Progenitor cell of endocrine pancreas (in vitro differentiated cells): ENCODE data around the gene LIPE. TPM values are rescaled to one million over a fixed set of nuclear protein-coding genes. Genes with fewer than 3 reads are reported as not detected.

Experiments
- DNase-seq: peaks from one replicate; pipeline ENCODE4 v3.0.0; 2021; ENCODE audit warnings: low spot score; ENCODE audit not compliant: unreplicated experiment
- H3K27ac Mint-ChIP-seq: 2 replicates; pipeline ENCODE4 v1.8.0; 2021; ENCODE audit warnings: mild to moderate bottlenecking, moderate library complexity, mixed read lengths
- H3K27me3 Mint-ChIP-seq: 2 replicates; pipeline ENCODE4 v1.8.0; 2021; ENCODE audit warnings: mixed read lengths
- H3K36me3 Mint-ChIP-seq: 2 replicates; pipeline ENCODE4 v1.8.0; 2022; ENCODE audit warnings: mixed read lengths; ENCODE audit not compliant: insufficient read depth
- H3K4me1 Mint-ChIP-seq: 2 replicates; pipeline ENCODE4 v1.8.0; 2021; ENCODE audit warnings: low read depth, mixed read lengths
- H3K4me3 Mint-ChIP-seq: 2 replicates; pipeline ENCODE4 v1.8.0; 2021; ENCODE audit warnings: low read depth, mild to moderate bottlenecking, moderate library complexity, mixed read lengths
- H3K9me3 Mint-ChIP-seq: 2 replicates; pipeline ENCODE4 v1.8.0; 2021; ENCODE audit warnings: low read depth, mixed read lengths
- CTCF ChIP-seq: fragments of 200-600 bp; sonication (generic); IDR thresholded peaks from one replicate; pipeline ENCODE4 v1.5.0; 2021; ENCODE audit warnings: antibody characterized with exemption, mild to moderate bottlenecking; ENCODE audit not compliant: unreplicated experiment
- long read RNA-seq: library from polyadenylated mRNA; unstranded; transcript quantifications from one replicate; pipeline ENCODE4 v2.0.0, GENCODE V29; 2020
- total RNA-seq: library from RNA; stranded (reverse); gene quantifications from 2 replicates; pipeline ENCODE4 v1.2.1, GENCODE V29; 2021

The LIPE gene, protein sequence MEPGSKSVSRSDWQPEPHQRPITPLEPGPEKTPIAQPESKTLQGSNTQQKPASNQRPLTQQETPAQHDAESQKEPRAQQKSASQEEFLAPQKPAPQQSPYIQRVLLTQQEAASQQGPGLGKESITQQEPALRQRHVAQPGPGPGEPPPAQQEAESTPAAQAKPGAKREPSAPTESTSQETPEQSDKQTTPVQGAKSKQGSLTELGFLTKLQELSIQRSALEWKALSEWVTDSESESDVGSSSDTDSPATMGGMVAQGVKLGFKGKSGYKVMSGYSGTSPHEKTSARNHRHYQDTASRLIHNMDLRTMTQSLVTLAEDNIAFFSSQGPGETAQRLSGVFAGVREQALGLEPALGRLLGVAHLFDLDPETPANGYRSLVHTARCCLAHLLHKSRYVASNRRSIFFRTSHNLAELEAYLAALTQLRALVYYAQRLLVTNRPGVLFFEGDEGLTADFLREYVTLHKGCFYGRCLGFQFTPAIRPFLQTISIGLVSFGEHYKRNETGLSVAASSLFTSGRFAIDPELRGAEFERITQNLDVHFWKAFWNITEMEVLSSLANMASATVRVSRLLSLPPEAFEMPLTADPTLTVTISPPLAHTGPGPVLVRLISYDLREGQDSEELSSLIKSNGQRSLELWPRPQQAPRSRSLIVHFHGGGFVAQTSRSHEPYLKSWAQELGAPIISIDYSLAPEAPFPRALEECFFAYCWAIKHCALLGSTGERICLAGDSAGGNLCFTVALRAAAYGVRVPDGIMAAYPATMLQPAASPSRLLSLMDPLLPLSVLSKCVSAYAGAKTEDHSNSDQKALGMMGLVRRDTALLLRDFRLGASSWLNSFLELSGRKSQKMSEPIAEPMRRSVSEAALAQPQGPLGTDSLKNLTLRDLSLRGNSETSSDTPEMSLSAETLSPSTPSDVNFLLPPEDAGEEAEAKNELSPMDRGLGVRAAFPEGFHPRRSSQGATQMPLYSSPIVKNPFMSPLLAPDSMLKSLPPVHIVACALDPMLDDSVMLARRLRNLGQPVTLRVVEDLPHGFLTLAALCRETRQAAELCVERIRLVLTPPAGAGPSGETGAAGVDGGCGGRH
- total RNA-seq = 12.8 and 13.4 TPM in 2 replicates
- long read RNA-seq, partial matches to known transcripts = 0 of 3 reads
- long read RNA-seq, other reads (novel, unspliced or antisense) = 3 of 3 reads

- TF ChIP-seq CTCF = no peak
- DNase-seq = no peak
- Mint-ChIP-seq H3K4me3 (no peak within 1 kb of the TSS), H3K9me3 (no peaks in the 10 kb centered on the region), H3K36me3 (no peaks in the 10 kb centered on the region), H3K4me1 (peaks cover 7% of the 10 kb centered on the region), H3K27ac (no peak within 1 kb of the TSS), H3K27me3 (peaks cover 26% of the 10 kb centered on the region)
Measured at GRCh38 chr19:42427313-42427712, at the start of gene LIPE. TSS of gene LIPE (minus strand) at chr19:42427388. CDS start at chr19:42427149, 239 bp downstream.

- H3K27ac Mint-ChIP-seq = no peak overlapping the region
- no peak overlapping the region for H3K4me3 Mint-ChIP-seq
- no peak for TF ChIP-seq CTCF
- H3K27me3 Mint-ChIP-seq = peaks cover 10% of the 10 kb centered on the region
- DNase-seq = no peak
- H3K36me3 Mint-ChIP-seq = no peaks in the 10 kb centered on the region
- no peaks in the 10 kb centered on the region for H3K9me3 Mint-ChIP-seq
- H3K4me1 Mint-ChIP-seq = peaks cover 10% of the 10 kb centered on the region
Measured at GRCh38 chr19:42475366-42475765, 48.2 kb upstream of the LIPE start.

GRCh38 chr19:42474743-42475142 lies 47.6 kb upstream of the LIPE start:
- no peaks in the 10 kb centered on the region for H3K36me3 Mint-ChIP-seq
- H3K27me3 Mint-ChIP-seq = peaks cover 10% of the 10 kb centered on the region
- DNase-seq = no peak
- TF ChIP-seq CTCF = no peak
- no peaks in the 10 kb centered on the region for H3K9me3 Mint-ChIP-seq
- no peak overlapping the region for H3K4me3 Mint-ChIP-seq
- no peak overlapping the region for H3K27ac Mint-ChIP-seq
- H3K4me1 Mint-ChIP-seq = peaks cover 10% of the 10 kb centered on the region

DNA sequence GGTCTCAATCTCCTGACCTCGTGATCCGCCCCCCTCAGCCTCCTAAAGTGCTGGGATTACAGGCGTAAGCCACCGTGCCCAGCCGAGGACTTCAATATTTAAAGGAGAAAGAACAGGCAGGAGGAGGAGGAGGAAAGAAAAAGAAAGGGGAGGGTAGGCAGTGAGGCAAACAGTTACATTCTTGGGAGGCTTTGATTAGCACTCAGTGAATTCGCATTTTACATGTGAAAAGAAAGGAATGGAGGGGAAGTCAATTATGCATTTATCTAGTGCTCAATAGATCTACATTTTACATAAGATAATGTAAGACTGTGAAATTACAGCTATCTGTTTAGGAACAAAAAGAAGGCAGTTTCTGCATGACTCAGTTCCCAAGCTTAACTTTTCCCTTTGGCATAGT lies 46.5 kb upstream of the LIPE start:
- H3K27me3 Mint-ChIP-seq = peaks cover 10% of the 10 kb centered on the region
- no peak for DNase-seq
- no peak overlapping the region for H3K27ac Mint-ChIP-seq
- TF ChIP-seq CTCF = no peak
- no peaks in the 10 kb centered on the region for H3K36me3 Mint-ChIP-seq
- no peak overlapping the region for H3K4me3 Mint-ChIP-seq
- no peaks in the 10 kb centered on the region for H3K9me3 Mint-ChIP-seq
- peaks cover 10% of the 10 kb centered on the region for H3K4me1 Mint-ChIP-seq
